SIG-M5 (cell line): ENCODE results near the gene ITSN2.
"Not testable (repeated sequence)": the region's sequence is repeated elsewhere in the genome, so short reads cannot be mapped to it uniquely, and the experiment has no call there.

Experiments used
- DNase-seq: peaks from one replicate; lab custom pipeline; 2025; lab: John Stamatoyannopoulos, UW

Gene ITSN2

GRCh38 chr2:24360050-24360962, at the start of gene ITSN2:
Gene ITSN2 (minus strand): TSS chr2:24360536. CDS start chr2:24328082, 32,454 bp downstream.
- no peak for DNase-seq

- DNase-seq, result no peak
Observed at GRCh38 chr2:24409171-24409570, 48.8 kb upstream of the ITSN2 start.

- DNase-seq, result not testable (repeated sequence)
Observed at GRCh38 chr2:24408704-24409103, 48.4 kb upstream of the ITSN2 start.

GRCh38 chr2:24404491-24404921, 44.2 kb upstream of the ITSN2 start:
- DNase-seq, result no peak

- no peak for DNase-seq
Observed at GRCh38 chr2:24403832-24404212, 43.5 kb upstream of the ITSN2 start.

GRCh38 chr2:24403168-24403831, 43.0 kb upstream of the ITSN2 start:
- DNase-seq, result no peak

- DNase-seq, result no peak
Observed at GRCh38 chr2:24402242-24403097, 42.1 kb upstream of the ITSN2 start.

- DNase-seq, result no peak
Observed at GRCh38 chr2:24400207-24400907, 40.0 kb upstream of the ITSN2 start.

- no peak for DNase-seq
Observed at GRCh38 chr2:24399434-24400206, 39.3 kb upstream of the ITSN2 start.

- no peak for DNase-seq
Observed at GRCh38 chr2:24394998-24395397, 34.7 kb upstream of the ITSN2 start.

GRCh38 chr2:24392542-24393059, 32.3 kb upstream of the ITSN2 start:
- no peak for DNase-seq

GRCh38 chr2:24385366-24385765, 25.0 kb upstream of the ITSN2 start:
- no peak for DNase-seq

- no peak for DNase-seq
Observed at GRCh38 chr2:24382363-24383073, 22.2 kb upstream of the ITSN2 start.

- DNase-seq, result no peak
Observed at GRCh38 chr2:24380820-24381219, 20.5 kb upstream of the ITSN2 start.

GRCh38 chr2:24375349-24376087, 15.2 kb upstream of the ITSN2 start:
- DNase-seq, result no peak

GRCh38 chr2:24374301-24374700, 14.0 kb upstream of the ITSN2 start:
- no peak for DNase-seq

- no peak for DNase-seq
Observed at GRCh38 chr2:24372033-24372432, 11.7 kb upstream of the ITSN2 start.

GRCh38 chr2:24365826-24366225, 5.5 kb upstream of the ITSN2 start:
- DNase-seq, result no peak

- DNase-seq, result no peak
Observed at GRCh38 chr2:24365051-24365450, 4.7 kb upstream of the ITSN2 start.
